ENCODE results near the gene EHHADH.
"Not testable (repeated sequence)": the region's sequence is repeated elsewhere in the genome, so short reads cannot be mapped to it uniquely, and the experiment has no call there.

EHHADH gene

GRCh38 chr3:185250653-185251052 is 3.2 kb downstream of the EHHADH start:
- DNase-seq = no peak

- DNase-seq = no peak
Observed at GRCh38 chr3:185250247-185250646, 3.6 kb downstream of the EHHADH start.

- DNase-seq = no peak
Observed at GRCh38 chr3:185242642-185243041, 11.2 kb downstream of the EHHADH start.

GRCh38 chr3:185236969-185237368 is 16.9 kb downstream of the EHHADH start:
- no peak for DNase-seq

GRCh38 chr3:185233328-185233727 is 20.5 kb downstream of the EHHADH start:
- no peak for DNase-seq

GRCh38 chr3:185226526-185226925 is 27.3 kb downstream of the EHHADH start:
- not testable (repeated sequence) for DNase-seq

GRCh38 chr3:185225523-185225922 is 28.3 kb downstream of the EHHADH start:
- no peak for DNase-seq

- no peak for DNase-seq
Observed at GRCh38 chr3:185225080-185225479, 28.8 kb downstream of the EHHADH start.

- DNase-seq = no peak
Observed at GRCh38 chr3:185221203-185221602, 32.6 kb downstream of the EHHADH start.

- DNase-seq = peak; percentile 4
Observed at GRCh38 chr3:185216607-185216958, 37.3 kb downstream of the EHHADH start.

GRCh38 chr3:185215873-185216606 is 37.8 kb downstream of the EHHADH start:
- peak; percentile 33 for DNase-seq

GRCh38 chr3:185212559-185212958 is 41.3 kb downstream of the EHHADH start:
- no peak for DNase-seq

- no peak for DNase-seq
Observed at GRCh38 chr3:185212086-185212485, 41.8 kb downstream of the EHHADH start.

- peak; percentile 86 for DNase-seq
Observed at GRCh38 chr3:185210621-185211142, 43.2 kb downstream of the EHHADH start.

- DNase-seq = no peak
Observed at GRCh38 chr3:185208823-185209222, 45.0 kb downstream of the EHHADH start.

GRCh38 chr3:185207931-185208746 is 45.7 kb downstream of the EHHADH start:
- DNase-seq = no peak

- DNase-seq = no peak
Observed at GRCh38 chr3:185207481-185207880, 46.4 kb downstream of the EHHADH start.

GRCh38 chr3:185205865-185206264 is 48.0 kb downstream of the EHHADH start:
- DNase-seq = no peak

GRCh38 chr3:185204894-185205293 is 49.0 kb downstream of the EHHADH start:
- no peak for DNase-seq

- DNase-seq = no peak
Observed at GRCh38 chr3:185200639-185201038, 53.2 kb downstream of the EHHADH start.

- no peak for DNase-seq
Observed at GRCh38 chr3:185199671-185200070, 54.2 kb downstream of the EHHADH start.

GRCh38 chr3:185199206-185199605 is 54.6 kb downstream of the EHHADH start:
- DNase-seq = no peak

- DNase-seq = no peak
Observed at GRCh38 chr3:185197068-185197467, 56.8 kb downstream of the EHHADH start.

GRCh38 chr3:185195652-185196051 is 58.2 kb downstream of the EHHADH start:
- DNase-seq = no peak

Data from NCI-H1105 (cell line).